ENCODE measurements around the gene TXNDC8.

- TF ChIP-seq, protein P1, sequence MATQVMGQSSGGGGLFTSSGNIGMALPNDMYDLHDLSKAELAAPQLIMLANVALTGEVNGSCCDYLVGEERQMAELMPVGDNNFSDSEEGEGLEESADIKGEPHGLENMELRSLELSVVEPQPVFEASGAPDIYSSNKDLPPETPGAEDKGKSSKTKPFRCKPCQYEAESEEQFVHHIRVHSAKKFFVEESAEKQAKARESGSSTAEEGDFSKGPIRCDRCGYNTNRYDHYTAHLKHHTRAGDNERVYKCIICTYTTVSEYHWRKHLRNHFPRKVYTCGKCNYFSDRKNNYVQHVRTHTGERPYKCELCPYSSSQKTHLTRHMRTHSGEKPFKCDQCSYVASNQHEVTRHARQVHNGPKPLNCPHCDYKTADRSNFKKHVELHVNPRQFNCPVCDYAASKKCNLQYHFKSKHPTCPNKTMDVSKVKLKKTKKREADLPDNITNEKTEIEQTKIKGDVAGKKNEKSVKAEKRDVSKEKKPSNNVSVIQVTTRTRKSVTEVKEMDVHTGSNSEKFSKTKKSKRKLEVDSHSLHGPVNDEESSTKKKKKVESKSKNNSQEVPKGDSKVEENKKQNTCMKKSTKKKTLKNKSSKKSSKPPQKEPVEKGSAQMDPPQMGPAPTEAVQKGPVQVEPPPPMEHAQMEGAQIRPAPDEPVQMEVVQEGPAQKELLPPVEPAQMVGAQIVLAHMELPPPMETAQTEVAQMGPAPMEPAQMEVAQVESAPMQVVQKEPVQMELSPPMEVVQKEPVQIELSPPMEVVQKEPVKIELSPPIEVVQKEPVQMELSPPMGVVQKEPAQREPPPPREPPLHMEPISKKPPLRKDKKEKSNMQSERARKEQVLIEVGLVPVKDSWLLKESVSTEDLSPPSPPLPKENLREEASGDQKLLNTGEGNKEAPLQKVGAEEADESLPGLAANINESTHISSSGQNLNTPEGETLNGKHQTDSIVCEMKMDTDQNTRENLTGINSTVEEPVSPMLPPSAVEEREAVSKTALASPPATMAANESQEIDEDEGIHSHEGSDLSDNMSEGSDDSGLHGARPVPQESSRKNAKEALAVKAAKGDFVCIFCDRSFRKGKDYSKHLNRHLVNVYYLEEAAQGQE (IDR thresholded peaks at IDR 0.05; ENCODE audit: insufficient read depth in 1 of 2, low read depth in 2 of 2, low read length in 1 of 2) = no peak
- no peak for TF ChIP-seq CTCF (IDR thresholded peaks at IDR 0.05)
- TF ChIP-seq POLR2AphosphoS5 (IDR thresholded peaks at IDR 0.05; ENCODE audit: low read depth, low read length) = no peak
- no peak for TF ChIP-seq TCF7L2 (IDR thresholded peaks at IDR 0.05; ENCODE audit: low read depth, low read length)
Observed at GRCh38 chr9:110332766-110333165, 4.9 kb downstream of the TXNDC8 start.

All from Panc1 (cell line).